HUDEP-2 (cell line): Measurements from ENCODE around the gene WNK2.
"Not testable (repeated sequence)": the region's sequence is repeated elsewhere in the genome, so short reads cannot be mapped to it uniquely, and the experiment has no call there.

Source experiments
- DNase-seq, 76 experiments: peaks; one replicate each; lab custom pipeline; 2025; ENCODE audit not compliant: unreplicated experiment in 76 of 76; lab: John Stamatoyannopoulos, UW

The WNK2 gene

GRCh38 chr9:93321220-93321610, 137.3 kb downstream of the WNK2 start:
- DNase-seq = no peak

- DNase-seq = not testable (repeated sequence)
Measured at GRCh38 chr9:93323446-93323954, 139.6 kb downstream of the WNK2 start.

- no peak for DNase-seq
Measured at GRCh38 chr9:93324191-93324834, 140.4 kb downstream of the WNK2 start.

GRCh38 chr9:93325307-93326035, 141.5 kb downstream of the WNK2 start:
- DNase-seq = no peak

- no peak for DNase-seq
Measured at GRCh38 chr9:93326056-93326455, 142.1 kb downstream of the WNK2 start.

GRCh38 chr9:93326654-93327053, 142.7 kb downstream of the WNK2 start:
- DNase-seq = no peak

- DNase-seq = no peak
Measured at GRCh38 chr9:93329629-93330280, 145.8 kb downstream of the WNK2 start.

GRCh38 chr9:93332317-93332716, 148.4 kb downstream of the WNK2 start:
- no peak for DNase-seq

- no peak for DNase-seq
Measured at GRCh38 chr9:93336720-93337119, 152.8 kb downstream of the WNK2 start.

- not testable (repeated sequence) for DNase-seq
Measured at GRCh38 chr9:93338196-93338595, 154.3 kb downstream of the WNK2 start.

- DNase-seq = no peak
Measured at GRCh38 chr9:93340091-93340490, 156.2 kb downstream of the WNK2 start.

GRCh38 chr9:93341820-93342219, 157.9 kb downstream of the WNK2 start:
- DNase-seq = not testable (repeated sequence)

- DNase-seq = not testable (repeated sequence)
Measured at GRCh38 chr9:93342428-93342827, 158.5 kb downstream of the WNK2 start.

- no peak for DNase-seq
Measured at GRCh38 chr9:93343663-93344062, 159.7 kb downstream of the WNK2 start.

GRCh38 chr9:93345643-93346230, 161.8 kb downstream of the WNK2 start:
- no peak for DNase-seq

GRCh38 chr9:93346231-93347112, 162.5 kb downstream of the WNK2 start:
- no peak for DNase-seq

- DNase-seq = not testable (repeated sequence)
Measured at GRCh38 chr9:93347371-93347975, 163.5 kb downstream of the WNK2 start.

- DNase-seq = not testable (repeated sequence)
Measured at GRCh38 chr9:93353413-93354310, 169.7 kb downstream of the WNK2 start.

- no peak for DNase-seq
Measured at GRCh38 chr9:93354451-93354850, 170.5 kb downstream of the WNK2 start.
